IMR-90 (cell line): Measurements from ENCODE around the gene MFN2. TPM values are rescaled to one million over a fixed set of nuclear protein-coding genes. Genes with fewer than 3 reads are reported as not detected.

ENCODE experiments used
- ATAC-seq: fragments of 200-7000 bp; cut with Tn5 transposase; 2 replicates; pipeline ENCODE4 v1.9.1; 2020; ENCODE audit warnings: low read depth, mild to moderate bottlenecking, moderate library complexity
- BruUV-seq: library from RNA; stranded (reverse); fragments of 400-500 nt; replicated peaks from 2 replicates; lab custom pipeline; 2021; lab: Mats Ljungman, UMichigan
- CTCF ChIA-PET: fragments of 300-600 bp; formaldehyde crosslinking; extraction: SDS; loops from one replicate; lab custom pipeline; 2021; ENCODE audit warnings: antibody characterized with exemption; lab: Yijun Ruan, JAX
- POLR2A ChIA-PET: fragments of 300-600 bp; sonication (Branson Sonifier 250); formaldehyde crosslinking; loops from one replicate; lab custom pipeline; 2022; ENCODE audit warnings: antibody characterized with exemption; ENCODE audit not compliant: unreplicated experiment; lab: Charles Lee
- DNase-seq: peaks from one replicate; pipeline ENCODE4 v3.0.0; 2013
- H2AFZ ChIP-seq: replicated peaks from 2 replicates; pipeline ENCODE3; 2013; ENCODE audit warnings: low read length, mild to moderate bottlenecking; ENCODE audit not compliant: poor library complexity
- H2AK5ac ChIP-seq: 2 replicates; pipeline ENCODE4 v1.6.1; 2013; ENCODE audit warnings: low read depth, low read length, inconsistent platforms
- H2AK9ac ChIP-seq: replicated peaks from 2 replicates; pipeline ENCODE3; 2013; ENCODE audit warnings: mild to moderate bottlenecking, low read depth, low read length, moderate library complexity; ENCODE audit not compliant: poor library complexity
- H2BK120ac ChIP-seq: 2 replicates; pipeline ENCODE4 v1.6.1; 2013; ENCODE audit warnings: low read depth, low read length, inconsistent platforms
- H2BK15ac ChIP-seq: 3 replicates; pipeline ENCODE4 v1.6.1; 2013; ENCODE audit warnings: low read depth, low read length, inconsistent platforms
- H2BK20ac ChIP-seq: 2 replicates; pipeline ENCODE4 v1.6.1; 2013; ENCODE audit warnings: low read depth, mild to moderate bottlenecking, inconsistent platforms, low read length, moderate library complexity
- H2BK5ac ChIP-seq: 2 replicates; pipeline ENCODE4 v1.6.1; 2013; ENCODE audit warnings: mild to moderate bottlenecking, low read depth, low read length, inconsistent platforms; ENCODE audit not compliant: poor library complexity, severe bottlenecking
- H3K14ac ChIP-seq: replicated peaks from 2 replicates; pipeline ENCODE4 v1.6.1; 2013; ENCODE audit warnings: low read depth, low read length, inconsistent platforms
- H3K18ac ChIP-seq: 2 replicates; pipeline ENCODE4 v1.6.1; 2013; ENCODE audit warnings: low read depth, low read length, control low read depth
- H3K23ac ChIP-seq: 2 replicates; pipeline ENCODE4 v1.6.1; 2013; ENCODE audit warnings: low read depth, low read length, inconsistent platforms
- H3K27ac ChIP-seq: 2 replicates; pipeline ENCODE4 v1.5.1; 2013; ENCODE audit warnings: mild to moderate bottlenecking, control low read depth, low read length; ENCODE audit not compliant: insufficient read depth
- H3K27me3 ChIP-seq: 2 replicates; pipeline ENCODE4 v1.6.1; 2013; ENCODE audit warnings: low read length; ENCODE audit not compliant: control insufficient read depth, insufficient read depth
- H3K36me3 ChIP-seq: 2 replicates; pipeline ENCODE4 v1.6.1; 2013; ENCODE audit warnings: low read length, mixed read lengths; ENCODE audit not compliant: control insufficient read depth, insufficient read depth
- H3K4ac ChIP-seq: 2 replicates; pipeline ENCODE4 v1.6.1; 2013; ENCODE audit warnings: low read depth, low read length, inconsistent platforms
- H3K4me1 ChIP-seq: 2 replicates; pipeline ENCODE4 v1.6.1; 2013; ENCODE audit warnings: low read length, mixed read lengths; ENCODE audit not compliant: control insufficient read depth, insufficient read depth
- H3K4me2 ChIP-seq: 2 replicates; pipeline ENCODE4 v1.6.1; 2013; ENCODE audit warnings: low read depth, mild to moderate bottlenecking, control low read depth, low read length, moderate library complexity
- H3K4me3 ChIP-seq: 2 replicates; pipeline ENCODE4 v1.5.1; 2013; ENCODE audit warnings: low read depth, mild to moderate bottlenecking, control low read depth, low read length, moderate library complexity; ENCODE audit not compliant: insufficient read depth
- H3K56ac ChIP-seq: 2 replicates; pipeline ENCODE4 v1.6.1; 2013; ENCODE audit warnings: low read length, inconsistent platforms; ENCODE audit not compliant: insufficient read depth; ENCODE audit errors: extremely low read depth
- H3K79me1 ChIP-seq, 2 experiments: 2 replicates each; pipeline ENCODE4 v1.6.1; 2013; ENCODE audit warnings: low read length in 2 of 2, inconsistent platforms in 1 of 2, low read depth in 1 of 2
- H3K9ac ChIP-seq: 2 replicates; pipeline ENCODE4 v1.6.1; 2013; ENCODE audit warnings: low read depth, low read length, control low read depth
- H3K9me1 ChIP-seq: 2 replicates; pipeline ENCODE4 v1.6.1; 2013; ENCODE audit warnings: low read length, inconsistent platforms; ENCODE audit not compliant: insufficient read depth
- H3K9me3 ChIP-seq: 2 replicates; pipeline ENCODE4 v1.6.1; 2013; ENCODE audit warnings: low read length; ENCODE audit not compliant: control insufficient read depth, insufficient read depth
- H4K20me1 ChIP-seq: 2 replicates; pipeline ENCODE4 v1.6.1; 2013; ENCODE audit warnings: low read length, inconsistent platforms; ENCODE audit not compliant: insufficient read depth
- H4K5ac ChIP-seq: 2 replicates; pipeline ENCODE4 v1.6.1; 2013; ENCODE audit warnings: mild to moderate bottlenecking, low read depth, low read length, control low read depth
- H4K8ac ChIP-seq, 2 experiments: 2 replicates each; pipeline ENCODE4 v1.6.1; 2013; ENCODE audit warnings: low read depth in 2 of 2, low read length in 2 of 2, control low read depth in 1 of 2, inconsistent platforms in 1 of 2
- H4K91ac ChIP-seq: 2 replicates; pipeline ENCODE4 v1.6.1; 2013; ENCODE audit warnings: low read depth, low read length, inconsistent platforms; ENCODE audit not compliant: insufficient read depth
- BHLHE40 ChIP-seq: fragments of 150-350 bp; IDR thresholded peaks from 2 replicates; pipeline ENCODE4 v1.6.1; 2016; ENCODE audit warnings: mild to moderate bottlenecking, low read depth, low read length
- CHD1 ChIP-seq: IDR thresholded peaks from 2 replicates; pipeline ENCODE4 v1.6.1; 2012; ENCODE audit warnings: low read depth, low read length, improper control_type of control experiment
- MXI1 ChIP-seq: IDR thresholded peaks from 2 replicates; pipeline ENCODE4 v1.6.1; 2012; ENCODE audit warnings: low read depth, mild to moderate bottlenecking, low read length, moderate library complexity, borderline replicate concordance
- POLR2A ChIP-seq: IDR thresholded peaks from 2 replicates; pipeline ENCODE4 v1.6.1; 2012; ENCODE audit warnings: mild to moderate bottlenecking, low read depth, low read length
- RCOR1 ChIP-seq: IDR thresholded peaks from 2 replicates; pipeline ENCODE4 v1.6.1; 2012; ENCODE audit warnings: mild to moderate bottlenecking, low read length, improper control_type of control experiment; ENCODE audit not compliant: insufficient replicate concordance
- SMC3 ChIP-seq: fragments of 150-350 bp; IDR thresholded peaks from 2 replicates; pipeline ENCODE4 v1.6.1; 2016; ENCODE audit warnings: low read depth, mild to moderate bottlenecking, antibody characterized with exemption, low read length, moderate library complexity
- WGBS, 2 experiments: methylation state at CpG; one replicate each; pipeline versions ENCODE4 v1.1.5 to v1.1.7; 2013; ENCODE audit warnings: missing lambda C conversion rate in 2 of 2; ENCODE audit not compliant: insufficient read length in 1 of 2; ENCODE audit errors: extremely low coverage in 2 of 2; 5-methylcytosine and 5-hydroxymethylcytosine counted together
- dilution Hi-C: fragments of 300-500 bp; cut with HindIII; formaldehyde crosslinking; loops from one replicate; pipeline ENCODE4 v1.14.3; 2018; ENCODE audit warnings: low sequenced_read_pairs; ENCODE audit not compliant: unreplicated experiment
- in situ Hi-C: fragments of 300-500 bp; cut with MboI; formaldehyde crosslinking; loops from 3 replicates; pipeline ENCODE4 v1.14.3; 2019; ENCODE audit warnings: low sequenced_read_pairs, inconsistent platforms, mixed read lengths
- intact Hi-C: fragments of 100-400 bp; cut with micrococcal nuclease; formaldehyde crosslinking; loops from 2 replicates; pipeline ENCODE4 v1.10.0; 2022
- polyA plus RNA-seq, 3 experiments: library from polyadenylated mRNA; depleted of rRNA; stranded (reverse); fragments of >200 nt; gene quantifications; 2 replicates each; pipeline ENCODE4 v1.2.3, GENCODE V29; 2012; ENCODE audit warnings: low replicate concordance in 1 of 3
- total RNA-seq: library from RNA; depleted of rRNA; stranded (reverse); fragments of >200 nt; gene quantifications from 2 replicates; pipeline ENCODE4 v1.2.3, GENCODE V29; 2012
- TF ChIP-seq, protein P1 (sequence below): fragments of 150-350 bp; IDR thresholded peaks from 2 replicates; pipeline ENCODE4 v1.6.1; 2016; ENCODE audit warnings: low read depth, mild to moderate bottlenecking, low read length, moderate library complexity, borderline replicate concordance
- TF ChIP-seq, protein P2 (sequence below): fragments of 150-350 bp; IDR thresholded peaks from 2 replicates; pipeline ENCODE4 v1.6.1; 2017; ENCODE audit warnings: mild to moderate bottlenecking, antibody characterized with exemption, low read length, low read depth

The MFN2 gene
- total and polyA plus RNA-seq, 2 of the 4 experiments (the other 2 are of a cell fraction), result 52.8 to 84.2 TPM

DNA sequence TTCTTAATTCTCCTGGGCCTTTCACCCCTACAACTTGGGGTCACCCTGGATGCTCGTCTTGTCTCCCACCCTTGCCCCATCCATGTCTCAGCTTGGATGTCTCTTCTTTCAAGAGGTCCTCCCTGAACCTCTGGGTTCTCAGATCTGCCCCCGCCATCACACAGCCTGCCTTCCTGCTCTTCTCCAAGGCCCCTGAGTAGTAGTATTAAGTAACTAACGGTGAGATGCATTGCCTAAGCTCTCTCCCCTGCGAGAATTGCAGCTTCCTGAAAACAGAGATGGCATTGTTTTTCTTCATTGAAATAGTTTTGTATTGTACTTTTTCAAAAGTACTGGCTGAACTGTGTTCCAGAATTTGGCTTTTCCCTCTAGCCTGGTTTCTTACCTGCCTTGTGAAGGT lies 55.1 kb downstream of the MFN2 start:
- ATAC-seq (no peak), DNase-seq (no peak)
- Histone ChIP-seq H3K14ac (no peak overlapping the region), H2AK5ac (no peak overlapping the region), H4K91ac (no peak overlapping the region), H3K79me1 (no peaks in the 10 kb centered on the region), H3K56ac (no peak overlapping the region), H3K4me1 (peaks cover 1% of the 10 kb centered on the region; the same call in 1 of the 2 replicates), H3K9ac (no peak overlapping the region), H3K4me3 (no peak overlapping the region), H3K18ac (no peak overlapping the region), H3K36me3 (peaks cover 6% of the 10 kb centered on the region; the same call in 1 of the 2 replicates), H3K9me1 (no peaks in the 10 kb centered on the region), H4K5ac (no peak overlapping the region), H2BK20ac (no peak overlapping the region), H3K23ac (no peak overlapping the region), H4K8ac (no peak overlapping the region), H3K9me3 (no peaks in the 10 kb centered on the region), H3K27me3 (peaks cover 13% of the 10 kb centered on the region; the same call in 1 of the 2 replicates), H2AFZ (no peak overlapping the region), H2BK5ac (no peak overlapping the region), H2BK120ac (no peak overlapping the region), H4K20me1 (no peaks in the 10 kb centered on the region), H2AK9ac (no peak overlapping the region), H2BK15ac (no peak overlapping the region), H3K4ac (no peak overlapping the region), H3K27ac (no peak overlapping the region), H3K4me2 (no peak overlapping the region)
- ChIA-PET POLR2A (no interaction called here), CTCF (no interaction called here)
- in situ Hi-C loops (no loop called here), dilution Hi-C loops (no loop called here), intact Hi-C loops (no loop called here)
- no TSS peak for BruUV-seq
- TF ChIP-seq SMC3 (no peak), CHD1 (no peak), BHLHE40 (no peak), RCOR1 (no peak), POLR2A (no peak), MXI1 (no peak)
- TF ChIP-seq, protein P1, sequence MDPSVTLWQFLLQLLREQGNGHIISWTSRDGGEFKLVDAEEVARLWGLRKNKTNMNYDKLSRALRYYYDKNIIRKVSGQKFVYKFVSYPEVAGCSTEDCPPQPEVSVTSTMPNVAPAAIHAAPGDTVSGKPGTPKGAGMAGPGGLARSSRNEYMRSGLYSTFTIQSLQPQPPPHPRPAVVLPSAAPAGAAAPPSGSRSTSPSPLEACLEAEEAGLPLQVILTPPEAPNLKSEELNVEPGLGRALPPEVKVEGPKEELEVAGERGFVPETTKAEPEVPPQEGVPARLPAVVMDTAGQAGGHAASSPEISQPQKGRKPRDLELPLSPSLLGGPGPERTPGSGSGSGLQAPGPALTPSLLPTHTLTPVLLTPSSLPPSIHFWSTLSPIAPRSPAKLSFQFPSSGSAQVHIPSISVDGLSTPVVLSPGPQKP, result no peak
- TF ChIP-seq, protein P2, sequence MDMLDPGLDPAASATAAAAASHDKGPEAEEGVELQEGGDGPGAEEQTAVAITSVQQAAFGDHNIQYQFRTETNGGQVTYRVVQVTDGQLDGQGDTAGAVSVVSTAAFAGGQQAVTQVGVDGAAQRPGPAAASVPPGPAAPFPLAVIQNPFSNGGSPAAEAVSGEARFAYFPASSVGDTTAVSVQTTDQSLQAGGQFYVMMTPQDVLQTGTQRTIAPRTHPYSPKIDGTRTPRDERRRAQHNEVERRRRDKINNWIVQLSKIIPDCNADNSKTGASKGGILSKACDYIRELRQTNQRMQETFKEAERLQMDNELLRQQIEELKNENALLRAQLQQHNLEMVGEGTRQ, result no peak
- 67% methylated on average over 1 of the region's 4 CpGs; no CpG with 5 or more reads in 1 of the 2 experiments for WGBS, 2 experiments
